GM21526 (cell line): ENCODE measurements around the gene GTF3C2.
"Not testable (repeated sequence)": the region's sequence is repeated elsewhere in the genome, so short reads cannot be mapped to it uniquely, and the experiment has no call there.

Experiments
- ATAC-seq: cut with Tn5 transposase; IDR thresholded peaks from one replicate; pipeline ENCODE4 v1.9.1; 2021; ENCODE audit warnings: moderate library complexity; ENCODE audit not compliant: unreplicated experiment, low FRiP score

GTF3C2 gene

DNA sequence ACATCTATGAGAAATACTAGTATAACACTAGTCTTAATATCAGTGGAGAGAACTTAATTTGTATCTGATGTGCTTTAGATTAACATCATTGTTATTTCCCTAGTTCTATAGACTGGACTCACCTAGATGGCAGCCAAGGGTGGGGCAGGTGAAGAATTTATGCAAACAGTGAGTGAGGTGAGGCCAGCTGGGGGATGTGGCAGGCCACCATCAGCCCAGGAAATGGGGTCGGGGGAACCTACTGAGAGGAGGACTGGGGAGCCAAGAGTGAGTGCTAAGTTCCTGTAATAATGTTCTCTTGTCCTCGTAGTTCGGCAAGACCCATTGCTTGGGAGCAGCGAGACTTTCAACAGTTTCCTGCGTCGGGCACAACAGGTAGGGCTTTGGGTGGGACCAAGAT is 16.4 kb upstream of the GTF3C2 start:
- no peak for ATAC-seq

DNA sequence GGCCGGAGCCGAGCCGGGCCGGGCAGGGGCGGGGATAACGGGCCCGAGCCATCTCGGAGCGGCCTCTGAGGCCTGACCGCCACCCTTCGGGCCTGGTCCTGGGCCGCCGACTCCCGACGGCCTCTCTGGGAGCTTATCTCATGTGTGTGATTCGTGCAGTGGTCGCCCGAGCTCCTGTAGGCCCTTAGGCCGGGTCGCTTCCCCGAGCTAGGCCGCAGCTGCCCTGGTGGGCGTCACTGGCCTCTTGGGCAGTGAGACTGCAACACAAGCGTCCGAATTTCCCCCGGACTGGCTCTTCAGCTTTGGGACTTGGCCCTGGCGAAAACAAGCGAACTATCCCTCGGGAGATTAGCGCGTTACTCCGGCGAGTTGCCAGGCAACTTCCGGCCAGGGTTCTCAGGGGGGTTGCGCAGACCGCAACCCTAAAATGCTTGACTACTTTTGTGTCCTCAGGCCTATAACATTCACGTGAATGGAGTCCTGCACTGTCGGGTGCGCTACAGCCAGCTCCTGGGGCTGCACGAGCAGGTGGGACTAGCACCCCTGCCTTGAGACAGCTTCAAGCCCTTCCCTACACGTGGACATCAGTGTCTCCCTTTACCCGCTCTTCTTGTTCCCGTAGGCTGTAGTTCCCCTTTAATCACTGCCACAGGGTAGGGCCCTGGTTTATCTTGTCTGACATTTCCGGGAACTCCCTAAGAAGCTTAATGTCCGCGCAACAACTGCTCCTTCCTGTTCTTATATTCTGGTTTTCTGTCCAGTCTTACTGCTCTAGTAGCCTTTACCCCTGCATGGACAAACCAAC is 14.5 kb upstream of the GTF3C2 start:
- ATAC-seq, result peak; percentile 19

DNA sequence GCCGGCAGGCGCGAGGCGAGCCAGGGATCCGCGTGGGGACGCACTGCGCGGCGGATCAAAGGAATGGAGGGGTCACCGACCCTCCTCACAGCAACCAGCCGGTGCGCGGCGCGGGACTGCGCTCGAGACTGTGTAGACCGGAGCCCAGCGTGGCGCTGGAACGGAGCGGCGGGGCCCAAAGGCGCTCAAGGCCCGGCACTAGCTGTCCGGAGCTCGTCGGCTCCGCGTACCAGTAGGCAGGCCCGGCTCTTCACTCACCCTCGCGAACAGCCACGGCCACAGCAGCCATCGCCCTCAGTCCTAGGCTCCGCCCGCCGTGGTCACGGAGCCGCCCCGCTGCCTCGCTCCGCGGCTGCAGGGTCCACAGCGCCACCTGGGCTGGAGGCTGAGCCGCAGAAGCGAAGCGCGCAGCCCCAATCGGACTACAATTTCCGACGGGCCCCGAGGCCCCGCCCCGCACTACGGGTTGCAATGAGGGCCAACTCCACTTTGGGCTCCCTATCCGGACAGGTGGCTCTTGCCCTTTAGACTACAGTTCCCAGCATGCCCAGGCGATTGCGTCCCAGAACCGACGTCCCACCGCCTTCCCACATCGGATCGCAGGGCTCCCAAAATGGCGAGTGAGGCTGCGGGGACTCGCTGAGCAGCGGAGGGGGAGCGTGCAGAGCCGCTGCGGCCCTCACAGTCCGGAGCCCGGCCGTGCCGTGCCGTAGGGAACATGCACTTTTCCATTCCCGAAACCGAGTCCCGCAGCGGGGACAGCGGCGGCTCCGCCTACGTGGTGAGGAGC is 13.7 kb upstream of the GTF3C2 start, which contains the start of the genes EIF2B4 and SNX17:
Gene EIF2B4 (minus strand): TSS at position 313 of the 790 bp plus-strand sequence. CDS start 24 bp downstream, at position 289.
Gene SNX17 (plus strand): TSS at position 591 of the 790 bp plus-strand sequence. CDS start 128 bp downstream, at position 719.
- peak; percentile 82 for ATAC-seq

DNA sequence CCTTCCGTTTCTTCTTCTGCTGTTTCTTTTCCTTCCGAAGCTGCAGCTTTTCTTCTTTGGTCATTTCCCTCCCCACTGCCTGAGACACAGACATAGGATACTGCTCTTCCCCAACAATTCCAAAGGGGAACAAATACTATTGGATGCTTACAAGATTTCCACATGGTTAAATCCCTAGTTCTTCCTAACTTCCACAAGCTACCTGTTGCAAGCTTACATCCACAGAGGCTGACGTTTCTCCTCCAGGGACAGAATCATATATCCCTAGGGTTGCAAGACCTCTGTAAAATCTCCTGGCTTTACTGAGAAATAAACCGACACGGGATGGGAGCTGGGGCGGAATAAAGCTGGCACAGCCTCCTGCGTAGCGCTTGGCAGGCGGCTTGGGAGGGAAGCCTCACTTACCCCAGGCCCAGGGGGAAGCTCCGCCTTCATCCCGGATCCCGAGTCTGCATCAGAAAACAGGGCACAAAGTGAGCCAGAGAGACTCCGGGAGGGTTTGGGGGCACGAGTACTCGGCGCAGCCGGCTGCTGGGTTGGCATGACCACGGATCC is 13.0 kb upstream of the GTF3C2 start:
- ATAC-seq, result no peak

DNA sequence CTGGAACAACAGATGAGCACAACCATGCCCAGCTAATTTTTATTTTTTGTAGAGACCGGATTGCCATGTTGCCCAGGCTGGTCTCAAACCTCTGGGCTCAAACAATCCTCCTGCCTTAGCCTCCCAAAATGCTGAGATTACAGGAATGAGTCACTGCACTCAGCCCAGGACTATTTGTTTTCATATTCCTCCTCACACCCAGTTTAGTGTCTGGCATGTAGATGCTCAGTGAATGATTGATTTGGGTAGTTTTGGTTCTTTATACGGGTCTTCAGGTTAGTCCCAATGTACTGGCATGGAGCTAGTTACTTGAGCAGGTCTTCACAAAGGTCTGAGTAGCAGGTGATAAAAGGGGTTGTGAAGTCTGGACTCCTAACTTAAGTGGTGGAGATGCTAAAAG is 7.4 kb upstream of the GTF3C2 start:
- ATAC-seq, result no peak

DNA sequence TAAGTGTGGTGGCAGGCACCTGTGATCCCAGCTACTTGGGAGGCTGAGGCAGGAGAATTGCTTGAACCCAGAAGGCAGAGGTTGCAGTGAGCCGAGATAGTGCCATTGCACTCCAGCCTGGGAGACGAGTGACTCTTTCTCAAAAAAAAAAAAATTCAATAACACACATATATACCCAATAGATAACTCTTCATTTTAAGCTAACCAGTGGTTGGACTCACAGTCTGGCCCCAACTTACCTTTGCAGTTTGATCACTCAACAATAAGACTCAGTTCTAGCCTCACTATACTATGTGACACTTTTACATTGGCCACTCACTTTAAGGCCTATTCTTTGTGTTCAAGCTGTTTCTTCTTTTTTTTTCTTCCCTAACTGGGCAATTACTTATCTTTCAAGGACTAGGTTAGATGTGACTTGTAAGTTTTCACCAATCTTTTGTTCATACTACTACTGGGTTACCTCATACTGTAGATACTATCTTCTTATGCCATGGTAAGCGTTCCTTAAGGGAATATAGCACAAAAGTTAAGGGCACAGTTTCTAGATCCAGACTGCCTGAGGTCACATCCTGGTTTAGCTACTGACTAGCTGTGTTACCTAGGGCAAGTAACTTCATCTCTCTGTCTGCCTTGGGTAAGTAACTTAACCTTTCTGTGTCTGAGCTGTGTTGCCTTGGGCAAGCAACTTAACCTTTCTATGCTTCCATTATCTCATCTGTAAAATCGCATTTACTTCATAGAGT is 6.3 kb upstream of the GTF3C2 start:
- no peak for ATAC-seq

DNA sequence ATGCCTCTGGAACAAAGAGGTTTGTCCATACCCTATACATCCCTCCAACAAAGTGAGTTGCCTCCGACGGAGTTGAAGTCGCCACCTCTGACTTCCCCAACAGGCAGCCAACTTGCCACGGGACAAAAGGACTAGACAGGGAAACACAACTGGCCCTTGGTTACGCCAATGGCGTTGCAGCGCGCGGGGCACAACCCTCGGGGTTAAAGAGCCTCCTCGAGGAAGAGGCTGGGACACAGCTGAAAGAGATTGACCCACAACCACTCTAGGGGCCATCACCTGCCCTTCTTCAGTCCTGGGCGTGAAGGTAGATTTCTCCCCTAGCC is 545 bp downstream of the GTF3C2 start:
- peak; percentile 39 for ATAC-seq

DNA sequence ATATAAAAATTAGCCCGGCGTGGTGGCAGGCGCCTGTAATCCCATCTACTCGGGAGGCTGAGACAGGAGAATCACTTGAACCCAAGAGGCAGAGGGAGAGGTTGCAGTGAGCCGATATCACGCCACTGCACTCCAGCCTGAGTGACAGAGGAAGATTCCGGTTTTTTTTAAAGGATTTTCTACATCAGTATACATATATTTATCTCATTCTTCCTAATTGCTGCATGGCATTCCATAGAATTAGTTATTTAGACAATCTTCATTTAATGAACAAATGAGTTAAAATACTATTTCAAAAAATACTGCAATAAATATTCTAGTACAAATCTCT is 2.0 kb downstream of the GTF3C2 start:
- no peak for ATAC-seq

DNA sequence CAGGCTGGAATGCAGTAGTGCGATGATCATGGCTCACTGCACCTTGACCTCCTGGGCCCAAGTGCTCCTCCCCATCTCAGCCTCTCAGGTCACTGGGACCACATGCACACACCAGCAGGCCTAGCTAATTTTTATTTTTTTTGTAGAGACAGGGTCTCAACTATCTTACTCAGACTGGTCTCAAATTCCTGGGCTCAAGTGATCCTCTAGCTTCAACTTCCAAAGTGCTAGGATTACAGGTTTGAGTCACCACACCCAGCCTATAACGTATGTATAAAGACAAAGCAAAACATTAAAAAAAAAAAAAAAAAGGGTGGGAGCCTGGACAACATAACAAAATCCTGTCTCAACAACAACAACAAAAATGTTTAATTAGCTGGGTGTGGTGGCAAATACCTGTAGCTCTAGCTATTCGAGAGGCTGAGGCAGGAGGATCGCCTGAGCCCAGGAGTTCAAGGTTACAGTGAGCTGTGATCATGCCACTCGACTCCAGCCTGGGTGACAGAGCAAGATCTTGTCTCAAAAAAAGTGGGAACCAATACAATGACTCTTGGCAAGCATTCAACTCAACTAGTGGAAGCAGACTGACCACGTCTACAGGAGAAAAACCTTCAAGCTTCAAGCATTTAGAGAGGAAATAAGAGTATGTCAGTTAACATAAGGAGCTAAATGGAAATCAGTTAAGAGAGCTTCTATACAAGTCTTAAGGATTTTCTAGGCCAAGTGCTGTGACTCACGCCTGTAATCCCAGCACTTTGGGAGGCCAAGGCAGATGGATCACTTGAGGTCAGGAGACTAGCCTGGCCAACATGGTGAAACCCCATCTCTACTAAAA is 2.6 kb downstream of the GTF3C2 start:
- no peak for ATAC-seq

DNA sequence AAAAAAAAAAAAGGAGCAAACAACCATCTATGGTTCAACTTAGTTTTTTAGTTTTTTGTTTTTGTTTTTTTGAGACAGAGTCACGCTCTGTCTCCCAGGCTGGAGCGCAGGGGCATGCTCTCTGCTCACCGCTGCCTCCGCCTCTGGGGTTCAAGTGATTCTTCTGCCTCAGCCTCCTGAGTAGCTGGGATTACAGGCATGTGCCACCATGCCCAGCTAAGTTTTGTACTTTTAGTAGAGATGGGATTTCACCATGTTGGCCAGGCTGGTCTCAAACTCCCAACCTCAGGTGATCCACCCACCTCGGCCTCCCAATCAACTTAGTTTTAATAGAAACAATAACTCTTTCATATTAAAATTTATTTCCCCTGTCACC is 3.2 kb downstream of the GTF3C2 start:
- ATAC-seq, result not testable (repeated sequence)

DNA sequence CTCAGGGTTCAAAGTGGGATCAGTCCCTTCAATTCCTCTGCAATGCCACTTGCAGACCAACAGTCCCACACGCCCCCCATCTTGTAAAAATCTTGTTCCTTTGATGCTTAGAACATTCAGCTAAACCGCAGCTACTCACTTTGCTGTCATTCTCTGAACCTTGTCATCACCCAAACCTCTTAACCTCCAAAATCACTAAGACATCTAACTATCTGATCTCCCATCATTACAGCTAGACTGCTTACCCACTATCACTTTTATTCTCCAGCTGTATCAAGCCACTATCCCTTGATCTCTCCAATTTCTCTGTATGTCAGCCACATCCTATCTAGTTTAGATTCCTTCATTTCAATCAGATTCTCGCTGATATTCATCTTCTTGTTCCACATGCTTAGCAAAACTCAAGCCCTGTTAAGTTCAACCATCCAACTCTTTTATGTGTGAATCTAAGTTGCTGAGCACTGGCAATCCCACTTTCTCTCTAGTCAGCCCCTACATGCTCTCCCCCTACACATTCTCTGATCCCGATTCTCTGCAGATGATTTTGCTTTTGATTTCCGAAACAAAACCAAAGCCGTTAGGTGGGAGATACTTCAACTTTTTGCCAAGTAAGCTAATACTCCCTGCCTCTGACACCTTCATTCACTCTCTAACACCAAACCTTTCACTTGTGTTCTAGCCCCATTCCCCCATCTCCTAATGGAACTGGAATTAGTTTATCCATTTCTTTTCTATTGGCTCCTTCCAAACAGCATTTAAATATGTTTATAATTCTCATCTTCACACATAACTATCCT is 4.6 kb downstream of the GTF3C2 start:
- ATAC-seq, result no peak

DNA sequence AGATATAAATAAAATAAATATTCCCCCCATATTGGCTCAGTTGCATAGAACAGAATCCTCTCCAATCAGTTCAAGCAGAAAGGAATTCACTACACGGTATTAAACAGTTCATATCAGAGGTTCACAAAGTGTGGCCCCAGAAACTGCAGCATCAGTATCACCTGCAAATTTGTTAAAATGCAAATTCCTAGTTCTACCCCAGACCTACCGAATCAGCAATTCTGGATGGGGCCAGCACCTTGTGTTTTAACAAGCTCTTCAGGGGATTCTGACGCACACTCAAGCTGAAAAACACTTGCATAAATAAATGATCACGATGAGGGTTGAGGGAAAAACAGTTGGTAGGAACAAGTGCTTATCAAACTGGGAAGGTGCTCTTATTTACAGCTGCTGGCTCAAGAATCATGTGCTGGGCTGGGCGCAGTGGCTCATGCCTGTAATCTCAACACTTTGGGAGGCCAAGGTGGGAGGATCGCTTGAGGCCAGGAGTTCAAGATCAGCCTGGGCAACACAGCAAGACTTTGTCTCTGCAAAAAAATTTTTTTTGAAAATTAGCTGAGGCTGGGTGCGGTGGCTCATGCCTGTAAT is 6.4 kb downstream of the GTF3C2 start:
- ATAC-seq, result no peak

DNA sequence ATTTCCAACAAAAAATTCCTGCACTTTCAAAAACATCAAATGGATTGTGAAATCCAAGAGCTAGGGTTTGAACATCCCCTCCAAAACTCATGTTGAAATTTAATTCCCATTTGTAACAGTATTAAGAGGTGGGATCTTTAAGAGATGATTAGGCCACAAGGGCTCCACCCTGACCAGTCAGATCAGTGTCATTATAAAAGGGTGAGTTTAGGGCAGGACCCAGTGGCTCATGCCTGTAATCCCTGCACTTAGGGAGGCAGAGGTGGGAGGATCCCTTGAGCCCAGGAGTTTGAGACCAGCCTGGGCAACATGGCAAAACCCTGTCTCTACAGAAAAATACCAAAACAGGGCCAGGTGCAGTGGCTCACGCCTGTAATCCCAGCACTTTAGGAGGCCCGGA is 8.9 kb downstream of the GTF3C2 start:
- ATAC-seq, result no peak

DNA sequence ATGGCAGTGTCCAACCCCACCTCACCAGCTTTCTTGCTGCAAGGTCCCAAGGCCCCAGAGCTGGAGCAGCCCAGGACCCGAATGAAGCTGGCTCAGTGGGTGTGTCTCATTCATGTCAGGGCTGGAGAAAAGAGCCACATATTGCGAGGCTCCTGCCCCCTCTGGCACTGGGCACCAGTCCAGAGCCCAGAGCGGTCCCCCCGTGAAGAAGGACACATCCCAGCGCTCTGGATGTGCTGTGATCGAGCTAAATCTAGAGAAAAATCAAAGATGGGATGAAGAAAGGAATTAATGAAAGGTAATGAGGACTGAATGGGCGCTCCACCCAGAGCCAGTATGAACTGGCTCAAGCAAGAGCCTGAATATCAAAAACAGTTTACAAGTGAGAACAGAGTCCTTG is 20.4 kb downstream of the GTF3C2 start:
- no peak for ATAC-seq

DNA sequence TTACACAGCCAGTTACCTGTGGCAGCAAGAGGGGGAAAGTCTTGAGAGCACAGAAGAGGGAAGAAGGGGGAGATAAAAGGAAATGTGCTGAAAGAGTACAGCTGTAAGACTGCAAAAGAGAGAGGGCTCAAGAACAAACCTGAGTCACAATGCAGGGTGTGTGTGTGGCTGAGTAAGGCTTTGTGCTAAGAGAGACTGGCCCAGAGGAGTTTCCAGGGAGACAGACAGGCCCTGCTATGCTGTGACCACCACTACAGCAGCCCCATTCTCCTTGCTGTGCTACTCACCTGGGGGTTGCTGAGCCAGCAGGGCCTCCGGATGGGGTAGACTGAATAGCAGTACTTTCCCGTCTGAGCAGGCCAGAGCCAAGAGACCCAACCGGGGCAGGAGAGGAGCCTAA is 21.3 kb downstream of the GTF3C2 start:
- no peak for ATAC-seq

DNA sequence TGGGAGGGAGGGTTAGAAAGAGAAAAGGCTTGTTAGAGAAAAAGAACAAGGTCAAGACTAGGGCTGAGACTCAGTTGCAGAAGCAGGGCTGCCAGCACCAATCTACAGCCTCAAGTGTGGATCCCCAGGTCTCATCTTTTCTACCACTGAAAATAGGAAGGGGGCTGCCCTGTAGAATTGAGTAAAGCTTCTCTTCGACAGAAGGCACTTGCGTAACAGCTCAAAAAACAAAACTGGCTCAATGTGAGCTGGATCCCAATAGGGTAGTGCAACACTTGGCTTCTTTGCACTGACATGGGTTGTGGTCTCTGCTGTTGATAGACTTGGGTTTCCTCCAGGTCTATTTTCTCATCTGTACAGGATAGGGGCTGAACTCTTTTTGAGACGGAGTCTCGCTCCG is 31.8 kb downstream of the GTF3C2 start:
- ATAC-seq, result no peak

DNA sequence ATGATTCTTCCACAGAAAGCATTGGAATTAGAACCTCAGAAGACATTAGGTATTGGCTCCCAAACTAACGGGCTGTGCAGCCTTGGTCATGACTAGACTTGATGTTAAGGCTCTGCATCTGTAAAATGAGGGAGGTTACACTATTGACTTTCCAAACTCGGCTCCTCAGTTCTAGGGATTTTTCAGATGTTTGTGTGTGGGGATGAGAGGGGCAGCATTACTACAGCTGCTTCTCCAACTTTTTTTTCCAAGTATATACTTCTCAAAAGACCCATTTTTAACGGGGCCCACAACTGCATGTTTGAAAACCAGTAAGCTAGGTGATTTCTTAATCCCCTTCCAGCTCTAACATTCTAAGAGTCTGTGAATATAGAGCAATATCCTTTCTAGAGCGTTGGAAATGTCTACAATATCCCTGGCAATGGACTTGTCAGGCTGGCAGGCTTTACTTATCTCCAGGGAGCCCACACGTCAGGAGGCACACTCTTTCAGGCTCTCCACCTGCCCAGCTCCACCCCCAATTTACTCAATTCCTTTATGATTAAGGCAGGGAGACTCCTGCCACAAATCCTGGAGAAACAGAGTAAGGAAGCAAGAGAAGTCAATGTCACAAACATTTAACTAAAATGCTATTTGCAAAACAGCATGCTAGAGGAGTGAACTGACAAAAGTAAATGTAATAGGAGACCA is 32.8 kb downstream of the GTF3C2 start:
- no peak for ATAC-seq
